ENCODE results near the gene HTRA3.

HTRA3 gene

GRCh38 chr4:8227771-8228318 lies 41.7 kb upstream of the HTRA3 start:
- TF ChIP-seq CTCF (IDR thresholded peaks at IDR 0.05; ENCODE audit: insufficient read depth, low read length, poor library complexity, severe bottlenecking) = no peak
- no peak for TF ChIP-seq EZH2phosphoT487 (conservative IDR thresholded peaks at IDR 0.05; ENCODE audit: low read length)
- Histone ChIP-seq H3K9me2 (replicated peaks; ENCODE audit: insufficient read depth, low read length) (no peaks in the 10 kb centered on the region), H3F3A (ENCODE audit: insufficient read depth) (0 out of 2 replicates have a peak, but pooled peaks cover 7% of the 10 kb centered on the region), H3K79me2 (ENCODE audit: insufficient read depth, low read length) (no peaks in the 10 kb centered on the region), H3K4me2 (ENCODE audit: low read depth, low read length, poor library complexity, severe bottlenecking) (no peak overlapping the region), H4K20me1 (ENCODE audit: low read depth, low read length) (no peaks in the 10 kb centered on the region), H3K27ac (ENCODE audit: low read depth, low read length) (no peak overlapping the region), H3K4me3 (ENCODE audit: insufficient read depth, low read length, poor library complexity, severe bottlenecking) (no peak overlapping the region), H3K9me3 (ENCODE audit: insufficient read depth, low read length) (no peaks in the 10 kb centered on the region), H3K27me3 (ENCODE audit: low read length) (no peaks in the 10 kb centered on the region), H2AFZ (ENCODE audit: low read depth, low read length, severe bottlenecking) (no peak overlapping the region), H3K9ac (ENCODE audit: low read length) (no peak overlapping the region), H3K36me3 (ENCODE audit: low read length) (no peaks in the 10 kb centered on the region)

- H3K9me3 ChIP-seq (ENCODE audit: insufficient read depth, low read length) = no peaks in the 10 kb centered on the region
- H3F3A ChIP-seq (ENCODE audit: insufficient read depth) = 0 out of 2 replicates have a peak, but pooled peaks cover 7% of the 10 kb centered on the region
- peak overlapping the region; percentile 64 for H3K27ac ChIP-seq (ENCODE audit: low read depth, low read length)
- no peak overlapping the region; the same call in 1 of the 2 replicates for H3K9ac ChIP-seq (ENCODE audit: low read length)
- H3K27me3 ChIP-seq (ENCODE audit: low read length) = no peaks in the 10 kb centered on the region
- no peaks in the 10 kb centered on the region for H3K9me2 ChIP-seq (replicated peaks; ENCODE audit: insufficient read depth, low read length)
- peak overlapping the region; percentile 29 for H3K4me2 ChIP-seq (ENCODE audit: low read depth, low read length, poor library complexity, severe bottlenecking)
- H4K20me1 ChIP-seq (ENCODE audit: low read depth, low read length) = no peaks in the 10 kb centered on the region
- no peak overlapping the region for H2AFZ ChIP-seq (ENCODE audit: low read depth, low read length, severe bottlenecking)
- H3K36me3 ChIP-seq (ENCODE audit: low read length) = no peaks in the 10 kb centered on the region
- H3K4me3 ChIP-seq (ENCODE audit: insufficient read depth, low read length, poor library complexity, severe bottlenecking) = no peak overlapping the region
- H3K79me2 ChIP-seq (ENCODE audit: insufficient read depth, low read length) = no peaks in the 10 kb centered on the region
- TF ChIP-seq CTCF (IDR thresholded peaks at IDR 0.05; ENCODE audit: insufficient read depth, low read length, poor library complexity, severe bottlenecking) = no peak
- no peak for TF ChIP-seq EZH2phosphoT487 (conservative IDR thresholded peaks at IDR 0.05; ENCODE audit: low read length)
These were observed 41.0 kb upstream of the HTRA3 start for GRCh38 chr4:8228319-8229250.

GRCh38 chr4:8229331-8229975 lies 40.1 kb upstream of the HTRA3 start:
- Histone ChIP-seq H3F3A (ENCODE audit: insufficient read depth) (0 out of 2 replicates have a peak, but pooled peaks cover 7% of the 10 kb centered on the region), H3K4me3 (ENCODE audit: insufficient read depth, low read length, poor library complexity, severe bottlenecking) (no peak overlapping the region), H3K9me3 (ENCODE audit: insufficient read depth, low read length) (no peaks in the 10 kb centered on the region), H4K20me1 (ENCODE audit: low read depth, low read length) (no peaks in the 10 kb centered on the region), H3K9ac (ENCODE audit: low read length) (no peak overlapping the region), H3K27ac (ENCODE audit: low read depth, low read length) (peak overlapping the region; percentile 64), H2AFZ (ENCODE audit: low read depth, low read length, severe bottlenecking) (no peak overlapping the region), H3K9me2 (replicated peaks; ENCODE audit: insufficient read depth, low read length) (no peaks in the 10 kb centered on the region), H3K27me3 (ENCODE audit: low read length) (no peaks in the 10 kb centered on the region), H3K79me2 (ENCODE audit: insufficient read depth, low read length) (no peaks in the 10 kb centered on the region), H3K36me3 (ENCODE audit: low read length) (no peaks in the 10 kb centered on the region), H3K4me2 (ENCODE audit: low read depth, low read length, poor library complexity, severe bottlenecking) (peak overlapping the region; percentile 29)
- TF ChIP-seq CTCF (IDR thresholded peaks at IDR 0.05; ENCODE audit: insufficient read depth, low read length, poor library complexity, severe bottlenecking) (no peak), EZH2phosphoT487 (conservative IDR thresholded peaks at IDR 0.05; ENCODE audit: low read length) (no peak)

Measured in SU-DHL-6 (cell line).